Testis (tissue), 3 donors: ENCODE measurements around the gene RUNDC3A. TPM values are rescaled to one million over a fixed set of nuclear protein-coding genes. Genes with fewer than 3 reads are reported as not detected.

Experiments used
- DNase-seq: peaks from one replicate; pipeline ENCODE4 v3.0.0-alpha.2; 2019
- H3K27ac ChIP-seq, 2 donors: fragments of 200-600 bp; sonication (generic); one replicate each; pipeline ENCODE4 v1.5.1; 2019
- H3K27me3 ChIP-seq: fragments of 200-600 bp; sonication (generic); one replicate; pipeline ENCODE4 v1.5.1; 2019
- H3K36me3 ChIP-seq: fragments of 200-600 bp; sonication (generic); one replicate; pipeline ENCODE4 v1.5.1; 2017; ENCODE audit warnings: low read depth; ENCODE audit errors: missing control alignments
- H3K4me1 ChIP-seq: fragments of 200-600 bp; sonication (generic); one replicate; pipeline ENCODE4 v1.5.1; 2019
- H3K4me3 ChIP-seq, 2 donors: fragments of 200-600 bp; sonication (generic); one replicate each; pipeline ENCODE4 v1.5.1; 2017 to 2019
- H3K9me3 ChIP-seq: fragments of 200-600 bp; sonication (generic); one replicate; pipeline ENCODE4 v1.5.1; 2017
- CTCF ChIP-seq, 3 experiments: fragments of 450-650 bp in 2 of 3; fragments of 200-600 bp in 1 of 3; sonication (generic) in 1 of 3; IDR thresholded peaks; one replicate each; pipeline ENCODE4 v1.5.1; 2016 to 2019; ENCODE audit warnings: antibody characterized with exemption in 3 of 3, mild to moderate bottlenecking in 2 of 3, moderate library complexity in 1 of 3
- POLR2A ChIP-seq: fragments of 450-650 bp; IDR thresholded peaks from one replicate; pipeline ENCODE4 v1.6.1; 2017; ENCODE audit warnings: antibody characterized with exemption, mild to moderate bottlenecking, moderate library complexity
- WGBS, 2 donors: methylation state at CpG; one replicate each; pipeline ENCODE4 v1.1.5; 2018; 5-methylcytosine and 5-hydroxymethylcytosine counted together
- intact Hi-C: fragments of 100-400 bp; cut with DNase I; formaldehyde crosslinking; loops from one replicate; pipeline ENCODE4 v1.15.1; 2023; ENCODE audit warnings: low total_unique reads
- polyA plus RNA-seq: library from polyadenylated mRNA; stranded (reverse); fragments of 350-450 nt; fragmentation: Illumina TruSeq; extraction: RNeasy Lipid Tissue Mini Kit (QIAGEN cat#74804); gene quantifications from one replicate; pipeline ENCODE4 v1.2.3, GENCODE V29; 2014; ENCODE audit warnings: low read depth, low replicate concordance; ENCODE audit not compliant: insufficient read depth
- total RNA-seq, 2 donors: library from RNA; depleted of rRNA; stranded (reverse); fragments of >200 nt; gene quantifications; one replicate each; pipeline ENCODE4 v1.2.3, GENCODE V29; 2016

Gene RUNDC3A
- total and polyA plus RNA-seq, 3 donors from 2014 or later: 14.6 to 53.1 (median 17.5) TPM

GRCh38 chr17:44355642-44356099, 47.3 kb downstream of the RUNDC3A start:
- H3K27me3 ChIP-seq: no peaks in the 10 kb centered on the region
- no peak overlapping the region for H3K4me3 ChIP-seq
- DNase-seq: no peak
- peaks cover 1% of the 10 kb centered on the region for H3K4me1 ChIP-seq
- intact Hi-C loops: no loop called here
- TF ChIP-seq CTCF (IDR thresholded peaks at IDR 0.05) (no peak), POLR2A (no peak)
- H3K9me3 ChIP-seq: no peaks in the 10 kb centered on the region
- no peak overlapping the region for H3K27ac ChIP-seq
- no peaks in the 10 kb centered on the region for H3K36me3 ChIP-seq
- WGBS, 2 donors: 61 to 67% methylated on average over 3 to 17 of the region's 17 CpGs

- no peaks in the 10 kb centered on the region for H3K27me3 ChIP-seq
- H3K4me3 ChIP-seq: no peak overlapping the region
- no peaks in the 10 kb centered on the region for H3K36me3 ChIP-seq
- no peaks in the 10 kb centered on the region for H3K9me3 ChIP-seq
- no peak overlapping the region for H3K27ac ChIP-seq
- WGBS, 2 donors: 89 to 97% methylated on average over 8 to 9 of the region's 11 CpGs
- intact Hi-C loops: no loop called here
- DNase-seq: no peak
- TF ChIP-seq POLR2A: no peak
- TF ChIP-seq CTCF (IDR thresholded peaks at IDR 0.05): no peak
- peaks cover 7% of the 10 kb centered on the region for H3K4me1 ChIP-seq
These were observed 47.8 kb downstream of the RUNDC3A start for GRCh38 chr17:44356241-44356640.

GRCh38 chr17:44358066-44358465, 49.7 kb downstream of the RUNDC3A start:
- WGBS, 2 donors: 93 to 98% methylated on average over 6 to 9 of the region's 9 CpGs
- no peak overlapping the region for H3K4me3 ChIP-seq
- no peak for TF ChIP-seq CTCF (IDR thresholded peaks at IDR 0.05)
- TF ChIP-seq POLR2A: no peak
- no peaks in the 10 kb centered on the region for H3K36me3 ChIP-seq
- DNase-seq: no peak
- intact Hi-C loops: no loop called here
- H3K4me1 ChIP-seq: peaks cover 22% of the 10 kb centered on the region
- H3K9me3 ChIP-seq: no peaks in the 10 kb centered on the region
- no peaks in the 10 kb centered on the region for H3K27me3 ChIP-seq
- no peak overlapping the region for H3K27ac ChIP-seq

GRCh38 chr17:44359006-44359405, 50.6 kb downstream of the RUNDC3A start:
- peaks cover 24% of the 10 kb centered on the region for H3K4me1 ChIP-seq
- no peaks in the 10 kb centered on the region for H3K36me3 ChIP-seq
- TF ChIP-seq POLR2A (no peak), CTCF (IDR thresholded peaks at IDR 0.05) (no peak)
- no peaks in the 10 kb centered on the region for H3K9me3 ChIP-seq
- H3K4me3 ChIP-seq: no peak overlapping the region
- H3K27me3 ChIP-seq: no peaks in the 10 kb centered on the region
- 77 to 84% methylated on average over 6 of the region's 6 CpGs for WGBS, 2 donors
- intact Hi-C loops: no loop called here
- DNase-seq: no peak
- H3K27ac ChIP-seq: no peak overlapping the region

- Histone ChIP-seq H3K4me1 (peaks cover 24% of the 10 kb centered on the region), H3K27ac (no peak overlapping the region), H3K4me3 (no peak overlapping the region), H3K36me3 (no peaks in the 10 kb centered on the region), H3K27me3 (no peaks in the 10 kb centered on the region), H3K9me3 (no peaks in the 10 kb centered on the region)
- no peak for DNase-seq
- WGBS, 2 donors: 82 to 95% methylated on average over 12 to 14 of the region's 14 CpGs
- TF ChIP-seq POLR2A (no peak), CTCF (IDR thresholded peaks at IDR 0.05) (no peak)
- intact Hi-C loops: no loop called here
These were observed 51.2 kb downstream of the RUNDC3A start for GRCh38 chr17:44359458-44360143.
